DOHH2 (cell line): ENCODE data around the gene COL5A2.

Experiments used
- EZH2phosphoT487 ChIP-seq: fragments of 200-600 bp; sonication (generic); IDR thresholded peaks from 2 replicates; pipeline ENCODE4 v1.6.1; 2017; ENCODE audit warnings: borderline replicate concordance, mild to moderate bottlenecking, antibody characterized with exemption, low read length, moderate library complexity, mixed read lengths
- TF ChIP-seq, protein P1 (sequence below): fragments of 200-600 bp; sonication (generic); IDR thresholded peaks from one replicate; pipeline ENCODE4 v1.5.1; 2014; ENCODE audit warnings: antibody characterized with exemption, mild to moderate bottlenecking, low read depth, low read length; ENCODE audit not compliant: poor library complexity, severe bottlenecking

DNA sequence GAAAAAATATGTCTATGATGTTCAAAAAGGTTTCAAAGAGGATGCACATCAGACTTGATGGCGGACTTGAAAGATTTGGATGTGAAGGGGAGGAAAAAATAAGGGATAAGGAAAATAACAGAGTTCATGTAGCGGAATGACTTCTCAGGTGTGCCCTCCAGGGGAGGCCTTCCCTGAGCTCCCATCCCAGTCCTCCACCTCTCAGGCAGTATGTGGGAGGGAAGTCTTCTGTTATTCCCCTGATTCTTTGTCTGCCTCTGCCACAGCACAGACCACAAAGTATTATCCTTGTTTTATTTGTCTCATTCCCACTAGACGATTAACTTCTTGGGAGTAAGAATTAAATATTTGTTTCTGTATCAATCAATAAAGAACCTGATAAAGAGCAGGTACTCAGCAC lies 17.7 kb downstream of the COL5A2 start:
- TF ChIP-seq, protein P1, sequence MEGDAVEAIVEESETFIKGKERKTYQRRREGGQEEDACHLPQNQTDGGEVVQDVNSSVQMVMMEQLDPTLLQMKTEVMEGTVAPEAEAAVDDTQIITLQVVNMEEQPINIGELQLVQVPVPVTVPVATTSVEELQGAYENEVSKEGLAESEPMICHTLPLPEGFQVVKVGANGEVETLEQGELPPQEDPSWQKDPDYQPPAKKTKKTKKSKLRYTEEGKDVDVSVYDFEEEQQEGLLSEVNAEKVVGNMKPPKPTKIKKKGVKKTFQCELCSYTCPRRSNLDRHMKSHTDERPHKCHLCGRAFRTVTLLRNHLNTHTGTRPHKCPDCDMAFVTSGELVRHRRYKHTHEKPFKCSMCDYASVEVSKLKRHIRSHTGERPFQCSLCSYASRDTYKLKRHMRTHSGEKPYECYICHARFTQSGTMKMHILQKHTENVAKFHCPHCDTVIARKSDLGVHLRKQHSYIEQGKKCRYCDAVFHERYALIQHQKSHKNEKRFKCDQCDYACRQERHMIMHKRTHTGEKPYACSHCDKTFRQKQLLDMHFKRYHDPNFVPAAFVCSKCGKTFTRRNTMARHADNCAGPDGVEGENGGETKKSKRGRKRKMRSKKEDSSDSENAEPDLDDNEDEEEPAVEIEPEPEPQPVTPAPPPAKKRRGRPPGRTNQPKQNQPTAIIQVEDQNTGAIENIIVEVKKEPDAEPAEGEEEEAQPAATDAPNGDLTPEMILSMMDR = no peak
- TF ChIP-seq EZH2phosphoT487 = no peak
